ENCODE data around the gene ANO1. TPM values are rescaled to one million over a fixed set of nuclear protein-coding genes. Genes with fewer than 3 reads are reported as not detected.

ANO1 gene
- total RNA-seq, 1 donor from 2014 or later, result 9.0 TPM

GRCh38 chr11:70129051-70129592 is 51.0 kb downstream of the ANO1 start:
- Histone ChIP-seq H3K9me3 (no peaks in the 10 kb centered on the region), H3K4me3 (no peak overlapping the region), H3K36me3 (no peaks in the 10 kb centered on the region), H3K27ac (no peak overlapping the region), H3K27me3 (ENCODE audit: low read depth) (no peaks in the 10 kb centered on the region), H3K4me1 (no peaks in the 10 kb centered on the region)
- TF ChIP-seq CTCF (IDR thresholded peaks at IDR 0.05), result no peak
- ATAC-seq (peak in 1 of 2 donors; percentile 19), DNase-seq (no peak)
- intact Hi-C loops (cut with DNase I), result no loop called here

- H3K27ac ChIP-seq, result no peak overlapping the region
- DNase-seq (no peak), ATAC-seq (no peak)
- no peak overlapping the region for H3K4me3 ChIP-seq
- H3K9me3 ChIP-seq, result no peaks in the 10 kb centered on the region
- H3K36me3 ChIP-seq, result no peaks in the 10 kb centered on the region
- H3K27me3 ChIP-seq (ENCODE audit: low read depth), result no peaks in the 10 kb centered on the region
- H3K4me1 ChIP-seq, result no peaks in the 10 kb centered on the region
- TF ChIP-seq CTCF (IDR thresholded peaks at IDR 0.05), result no peak
- intact Hi-C loops (cut with DNase I), result no loop called here
Measured at GRCh38 chr11:70130636-70131035, 52.5 kb downstream of the ANO1 start.

GRCh38 chr11:70131606-70132190 is 53.6 kb downstream of the ANO1 start:
- Histone ChIP-seq H3K27me3 (ENCODE audit: low read depth) (no peaks in the 10 kb centered on the region), H3K27ac (no peak overlapping the region), H3K36me3 (no peaks in the 10 kb centered on the region), H3K9me3 (no peaks in the 10 kb centered on the region), H3K4me1 (no peaks in the 10 kb centered on the region), H3K4me3 (no peak overlapping the region)
- no peak for ATAC-seq
- intact Hi-C loops (cut with DNase I), result no loop called here
- no peak for DNase-seq
- TF ChIP-seq CTCF (IDR thresholded peaks at IDR 0.05), result no peak

- DNase-seq (no peak), ATAC-seq (no peak)
- intact Hi-C loops (cut with DNase I), result no loop called here
- H3K9me3 ChIP-seq, result no peaks in the 10 kb centered on the region
- H3K4me1 ChIP-seq, result no peaks in the 10 kb centered on the region
- no peaks in the 10 kb centered on the region for H3K36me3 ChIP-seq
- H3K27ac ChIP-seq, result no peak overlapping the region
- no peaks in the 10 kb centered on the region for H3K27me3 ChIP-seq (ENCODE audit: low read depth)
- H3K4me3 ChIP-seq, result no peak overlapping the region
- TF ChIP-seq CTCF (IDR thresholded peaks at IDR 0.05), result no peak
Measured at GRCh38 chr11:70132641-70133040, 54.5 kb downstream of the ANO1 start.

- DNase-seq (no peak), ATAC-seq (no peak)
- no peaks in the 10 kb centered on the region for H3K27me3 ChIP-seq (ENCODE audit: low read depth)
- H3K9me3 ChIP-seq, result no peaks in the 10 kb centered on the region
- H3K4me1 ChIP-seq, result no peaks in the 10 kb centered on the region
- intact Hi-C loops (cut with DNase I), result no loop called here
- TF ChIP-seq CTCF (IDR thresholded peaks at IDR 0.05), result no peak
- H3K36me3 ChIP-seq, result no peaks in the 10 kb centered on the region
- H3K4me3 ChIP-seq, result no peak overlapping the region
- no peak overlapping the region for H3K27ac ChIP-seq
Measured at GRCh38 chr11:70133771-70134335, 55.7 kb downstream of the ANO1 start.

Measured in lower lobe of right lung (tissue), 2 donors.